Muscle layer of colon (tissue), 2 donors: ENCODE data around the gene ACOT8.

Experiments used
- H3K27ac ChIP-seq: one replicate; pipeline ENCODE4 v1.7.0; 2013; ENCODE audit warnings: low read depth, mild to moderate bottlenecking, low read length, moderate library complexity
- H3K27me3 ChIP-seq, 2 donors: one replicate each; pipeline ENCODE4 v1.7.0; 2013; ENCODE audit warnings: low read length in 2 of 2, mild to moderate bottlenecking in 2 of 2; ENCODE audit not compliant: insufficient read depth in 2 of 2, control insufficient read depth in 1 of 2
- H3K36me3 ChIP-seq: one replicate; pipeline ENCODE4 v1.7.0; 2013; ENCODE audit warnings: mild to moderate bottlenecking, low read length; ENCODE audit not compliant: insufficient read depth
- H3K4me1 ChIP-seq: one replicate; pipeline ENCODE4 v1.7.0; 2013; ENCODE audit warnings: mild to moderate bottlenecking, low read length; ENCODE audit not compliant: insufficient read depth
- H3K4me3 ChIP-seq, 2 donors: one replicate each; pipeline ENCODE4 v1.7.0; 2013; ENCODE audit warnings: low read length in 2 of 2, low read depth in 1 of 2, mild to moderate bottlenecking in 1 of 2, moderate library complexity in 1 of 2
- H3K9ac ChIP-seq: one replicate; pipeline ENCODE4 v1.7.0; 2013; ENCODE audit warnings: low read length
- H3K9me3 ChIP-seq: one replicate; pipeline ENCODE4 v1.7.0; 2013; ENCODE audit warnings: mild to moderate bottlenecking, low read length
- donor health status: abdominal sarcoma.
- donor health status: Adenocarcinoma of cecum.

The ACOT8 gene

GRCh38 chr20:45894797-45895196 lies 37.6 kb upstream of the ACOT8 start:
- peaks cover 49% of the 10 kb centered on the region for H3K36me3 ChIP-seq
- H3K27ac ChIP-seq = no peak overlapping the region
- H3K4me1 ChIP-seq = peaks cover 20% of the 10 kb centered on the region
- no peak overlapping the region for H3K4me3 ChIP-seq
- no peak overlapping the region for H3K9ac ChIP-seq
- H3K27me3 ChIP-seq = no peaks in the 10 kb centered on the region
- H3K9me3 ChIP-seq = no peaks in the 10 kb centered on the region

DNA sequence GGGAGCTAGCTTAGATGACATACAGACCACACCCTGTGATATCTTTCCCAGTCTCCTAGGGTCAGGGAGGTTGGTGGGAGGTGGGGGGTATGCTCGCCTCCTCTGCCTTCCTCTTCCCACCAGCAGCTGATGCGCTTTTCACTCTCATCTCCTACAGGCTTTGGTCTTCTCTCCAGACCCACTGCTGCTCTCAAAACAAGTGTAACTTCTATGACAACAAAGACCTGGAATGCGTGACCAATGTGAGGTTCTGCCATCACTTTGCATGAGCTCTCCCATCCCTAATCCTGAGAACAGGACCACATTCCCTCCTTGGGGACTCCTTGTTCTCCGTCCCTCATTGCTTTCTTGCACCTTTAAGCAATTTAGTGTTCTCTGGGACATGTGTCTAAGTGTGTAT lies 36.6 kb upstream of the ACOT8 start:
- Histone ChIP-seq H3K4me3 (no peak overlapping the region), H3K27ac (no peak overlapping the region), H3K36me3 (peaks cover 45% of the 10 kb centered on the region), H3K9ac (no peak overlapping the region), H3K4me1 (peaks cover 23% of the 10 kb centered on the region), H3K27me3 (no peaks in the 10 kb centered on the region), H3K9me3 (no peaks in the 10 kb centered on the region)

- Histone ChIP-seq H3K4me3 (no peak overlapping the region), H3K9me3 (no peaks in the 10 kb centered on the region), H3K9ac (no peak overlapping the region), H3K27ac (no peak overlapping the region), H3K27me3 (no peaks in the 10 kb centered on the region), H3K36me3 (peaks cover 44% of the 10 kb centered on the region), H3K4me1 (peaks cover 23% of the 10 kb centered on the region)
Measured at GRCh38 chr20:45892828-45893500, 35.8 kb upstream of the ACOT8 start.

- Histone ChIP-seq H3K4me1 (peaks cover 23% of the 10 kb centered on the region), H3K4me3 (peak overlapping the region; percentile 66 to 90), H3K36me3 (peaks cover 37% of the 10 kb centered on the region), H3K9ac (peak overlapping the region; percentile 0), H3K9me3 (no peaks in the 10 kb centered on the region), H3K27ac (peak overlapping the region; percentile 99), H3K27me3 (no peaks in the 10 kb centered on the region)
Measured at GRCh38 chr20:45892049-45892825, 35.0 kb upstream of the ACOT8 start.

DNA sequence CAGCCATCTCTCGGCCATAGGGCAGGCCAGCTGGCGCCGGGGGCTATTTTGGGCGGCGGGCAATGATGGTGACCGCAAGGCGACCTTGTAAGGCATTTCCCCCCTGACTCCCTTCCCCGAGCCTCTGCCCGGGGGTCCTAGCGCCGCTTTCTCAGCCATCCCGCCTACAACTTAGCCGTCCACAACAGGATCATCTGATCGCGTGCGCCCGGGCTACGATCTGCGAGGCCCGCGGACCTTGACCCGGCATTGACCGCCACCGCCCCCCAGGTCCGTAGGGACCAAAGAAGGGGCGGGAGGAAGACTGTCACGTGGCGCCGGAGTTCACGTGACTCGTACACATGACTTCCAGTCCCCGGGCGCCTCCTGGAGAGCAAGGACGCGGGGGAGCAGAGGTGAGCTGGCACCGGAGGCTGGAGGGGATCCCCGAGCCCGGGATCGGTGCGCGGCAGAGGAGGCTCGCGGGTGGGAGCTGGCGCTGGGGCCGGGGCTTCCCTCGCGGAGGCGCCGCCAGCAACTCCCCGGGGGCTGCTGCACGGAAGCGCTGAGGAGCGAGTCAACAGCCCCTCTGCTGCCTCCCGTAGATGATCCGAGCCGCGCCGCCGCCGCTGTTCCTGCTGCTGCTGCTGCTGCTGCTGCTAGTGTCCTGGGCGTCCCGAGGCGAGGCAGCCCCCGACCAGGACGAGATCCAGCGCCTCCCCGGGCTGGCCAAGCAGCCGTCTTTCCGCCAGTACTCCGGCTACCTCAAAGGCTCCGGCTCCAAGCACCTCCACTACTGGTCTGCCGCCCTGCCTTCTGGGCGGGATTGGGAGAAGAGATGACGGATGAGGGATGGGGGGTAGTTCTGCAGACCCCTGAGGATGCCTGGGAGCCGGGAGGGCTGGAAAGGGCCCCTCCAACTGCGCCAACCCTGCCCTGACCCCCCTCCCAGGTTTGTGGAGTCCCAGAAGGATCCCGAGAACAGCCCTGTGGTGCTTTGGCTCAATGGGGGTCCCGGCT lies 34.1 kb upstream of the ACOT8 start, which contains the start of the genes CTSA and NEURL2:
Gene CTSA, plus strand, starts transcription at position 351 of the 999 bp plus-strand sequence. Its CDS starts 234 bp downstream, at position 585.
Gene NEURL2, minus strand, starts transcription at position 224 of the 999 bp plus-strand sequence. Its CDS starts 217 bp downstream, at position 7.
- H3K27ac ChIP-seq = peak within 1 kb of the TSS; percentile 99
- no peaks in the 10 kb centered on the region for H3K27me3 ChIP-seq
- peaks cover 23% of the 10 kb centered on the region for H3K4me1 ChIP-seq
- H3K9me3 ChIP-seq = no peaks in the 10 kb centered on the region
- peaks cover 38% of the 10 kb centered on the region for H3K36me3 ChIP-seq
- peak within 1 kb of the TSS; percentile 68 for H3K9ac ChIP-seq
- H3K4me3 ChIP-seq = peak within 1 kb of the TSS; percentile 66 to 90

GRCh38 chr20:45890077-45890984 lies 33.1 kb upstream of the ACOT8 start:
- H3K4me3 ChIP-seq = peak overlapping the region; percentile 66 to 90
- peaks cover 38% of the 10 kb centered on the region for H3K36me3 ChIP-seq
- H3K27ac ChIP-seq = peak overlapping the region; percentile 99
- H3K9me3 ChIP-seq = no peaks in the 10 kb centered on the region
- peak overlapping the region; percentile 68 for H3K9ac ChIP-seq
- no peaks in the 10 kb centered on the region for H3K27me3 ChIP-seq
- peaks cover 23% of the 10 kb centered on the region for H3K4me1 ChIP-seq

DNA sequence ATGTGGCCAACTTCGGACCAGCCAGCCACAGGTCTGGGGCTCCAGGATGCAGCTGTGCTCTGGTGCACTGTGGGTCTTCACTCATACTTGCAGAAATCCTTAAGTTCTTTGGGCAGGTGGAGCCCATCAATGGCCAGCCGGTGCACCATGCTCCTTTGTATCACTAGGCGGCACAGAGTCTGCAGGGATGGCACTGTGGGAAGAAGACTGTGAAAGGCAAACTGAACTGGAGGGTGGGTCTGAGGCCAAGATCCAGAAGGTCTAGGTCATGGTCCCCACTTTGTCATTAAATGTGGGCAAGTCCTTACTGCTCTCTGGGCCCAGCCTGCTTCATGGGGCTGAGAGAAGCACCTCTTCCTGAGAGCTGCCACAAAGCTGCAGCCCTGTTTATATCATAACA lies 31.5 kb upstream of the ACOT8 start:
- Histone ChIP-seq H3K36me3 (peaks cover 30% of the 10 kb centered on the region), H3K9ac (no peak overlapping the region), H3K4me1 (peaks cover 23% of the 10 kb centered on the region), H3K9me3 (no peaks in the 10 kb centered on the region), H3K27me3 (no peaks in the 10 kb centered on the region), H3K4me3 (no peak overlapping the region), H3K27ac (no peak overlapping the region)

DNA sequence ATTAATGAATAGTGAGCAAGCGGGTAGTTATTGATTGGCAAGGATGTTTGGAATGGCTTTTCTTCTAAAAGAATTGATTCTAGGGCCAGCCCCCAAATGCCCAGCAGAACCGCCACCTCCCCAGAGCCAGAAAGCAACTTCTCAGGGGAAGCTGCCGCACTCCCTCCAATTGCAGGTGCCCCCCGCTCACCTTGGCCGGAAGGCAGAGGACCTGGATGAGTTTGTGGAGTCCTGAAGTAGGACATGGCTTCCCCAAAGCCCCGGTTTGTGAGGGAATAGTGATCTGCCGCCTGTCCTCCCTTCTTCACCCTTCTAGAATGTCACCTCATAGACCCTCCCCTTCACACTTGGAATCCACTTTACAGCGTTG lies 30.1 kb upstream of the ACOT8 start, which contains the start of gene SPATA25:
Gene SPATA25, minus strand, starts transcription at position 277 of the 370 bp plus-strand sequence. Its CDS starts 32 bp downstream, at position 245.
- peaks cover 32% of the 10 kb centered on the region for H3K36me3 ChIP-seq
- no peaks in the 10 kb centered on the region for H3K9me3 ChIP-seq
- H3K27me3 ChIP-seq = no peaks in the 10 kb centered on the region
- H3K4me1 ChIP-seq = peaks cover 14% of the 10 kb centered on the region
- H3K4me3 ChIP-seq = no peak within 1 kb of the TSS
- H3K9ac ChIP-seq = no peak within 1 kb of the TSS
- no peak within 1 kb of the TSS for H3K27ac ChIP-seq

DNA sequence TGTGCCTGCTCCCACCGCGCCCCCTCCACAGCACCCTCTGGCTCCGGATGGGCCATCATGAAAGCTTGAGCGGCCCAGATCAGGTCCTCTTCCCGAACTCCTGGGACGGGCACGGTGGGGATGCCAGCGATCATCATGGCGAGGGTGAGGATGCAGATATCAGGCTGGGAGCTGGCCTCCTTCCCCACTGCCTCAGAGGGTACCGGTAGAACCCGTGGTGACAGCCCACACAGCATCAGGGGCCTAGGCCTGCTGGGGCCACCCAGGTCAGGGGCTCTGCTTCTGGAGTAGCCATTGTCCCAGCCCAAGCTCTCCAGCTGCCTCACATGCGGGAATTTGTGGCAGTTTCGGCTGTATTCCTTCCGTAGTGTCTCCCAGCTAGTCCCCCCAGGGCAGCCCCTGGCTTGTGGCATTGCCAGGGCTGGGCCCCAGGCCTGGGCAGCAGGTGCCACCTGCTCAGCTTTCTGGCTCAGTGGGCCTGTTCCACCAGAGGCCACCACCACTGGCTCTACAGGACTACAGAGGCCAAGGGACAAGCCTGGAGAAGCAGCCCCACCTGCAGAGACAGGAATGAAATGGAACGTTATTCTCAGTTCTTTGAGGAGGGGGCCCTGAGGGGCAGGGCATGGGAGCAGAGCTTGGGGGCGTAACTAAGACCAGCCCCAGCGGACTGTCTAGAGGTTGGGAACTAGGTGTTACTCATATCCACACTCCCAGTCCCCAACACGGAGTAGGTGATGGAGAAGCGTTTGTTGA lies 29.6 kb upstream of the ACOT8 start:
- peaks cover 35% of the 10 kb centered on the region for H3K36me3 ChIP-seq
- H3K27ac ChIP-seq = no peak overlapping the region

DNA sequence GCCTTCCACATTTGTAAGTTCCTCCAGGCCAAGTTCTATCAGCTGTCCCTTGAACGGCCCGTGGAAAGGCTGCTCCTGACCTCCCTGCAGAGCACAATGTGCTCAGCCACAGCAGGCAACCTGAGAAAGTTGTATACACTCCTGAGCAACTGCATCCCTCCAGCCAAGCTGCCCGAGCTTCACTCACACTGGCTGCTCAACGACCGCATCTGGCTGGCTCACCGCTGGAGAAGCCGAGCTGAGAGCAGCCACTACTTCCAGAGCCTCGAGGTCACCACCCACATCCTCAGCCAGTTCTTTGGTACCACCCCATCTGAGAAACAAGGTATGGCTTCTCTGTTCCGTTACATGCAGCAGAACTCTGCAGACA lies 25.9 kb upstream of the ACOT8 start:
- no peaks in the 10 kb centered on the region for H3K27me3 ChIP-seq
- peaks cover 5% of the 10 kb centered on the region for H3K4me1 ChIP-seq
- H3K9ac ChIP-seq = no peak overlapping the region
- no peak overlapping the region for H3K4me3 ChIP-seq
- H3K9me3 ChIP-seq = no peaks in the 10 kb centered on the region
- peaks cover 30% of the 10 kb centered on the region for H3K36me3 ChIP-seq
- H3K27ac ChIP-seq = no peak overlapping the region

More for the DNA sequence above, 29.6 kb upstream of the ACOT8 start:
- no peak overlapping the region for H3K4me3 ChIP-seq
- H3K9me3 ChIP-seq = no peaks in the 10 kb centered on the region
- no peaks in the 10 kb centered on the region for H3K27me3 ChIP-seq
- peaks cover 13% of the 10 kb centered on the region for H3K4me1 ChIP-seq
- H3K9ac ChIP-seq = no peak overlapping the region
